ENCODE results near the gene LMBR1L.

The LMBR1L gene

DNA sequence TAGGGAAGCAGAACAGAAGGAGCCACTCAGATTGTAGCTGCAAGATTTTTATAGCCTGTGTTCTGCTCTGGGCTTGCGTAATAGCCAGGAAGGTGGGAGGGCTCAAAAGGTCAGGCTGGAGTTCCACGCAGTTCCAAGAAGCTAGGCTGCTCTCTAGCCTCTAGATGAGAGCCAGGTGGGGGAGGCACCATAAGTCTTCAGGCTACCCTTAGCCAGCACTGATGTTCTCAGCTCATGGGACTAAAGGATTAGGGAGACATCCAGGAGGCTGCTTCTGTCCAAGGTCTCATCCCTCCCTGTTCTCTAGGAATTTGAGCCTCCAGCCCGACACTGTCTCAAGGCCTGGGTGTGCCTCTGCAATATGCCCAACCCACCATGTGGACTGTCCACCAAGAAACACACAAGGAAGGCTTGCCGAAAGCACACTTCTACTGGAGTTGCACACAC is 1.7 kb downstream of the LMBR1L start:
- TF ChIP-seq CEBPB (IDR thresholded peaks at IDR 0.05) (peak; percentile 94), MAX (IDR thresholded peaks at IDR 0.05) (no peak), USF1 (IDR thresholded peaks at IDR 0.05) (no peak)

GRCh38 chr12:49105504-49106084 is 5.1 kb downstream of the LMBR1L start:
- TF ChIP-seq NFIC (IDR thresholded peaks at IDR 0.05): no peak
- no peak for TF ChIP-seq MAX (IDR thresholded peaks at IDR 0.05)
- peak; percentile 51 for TF ChIP-seq CEBPB (IDR thresholded peaks at IDR 0.05)

DNA sequence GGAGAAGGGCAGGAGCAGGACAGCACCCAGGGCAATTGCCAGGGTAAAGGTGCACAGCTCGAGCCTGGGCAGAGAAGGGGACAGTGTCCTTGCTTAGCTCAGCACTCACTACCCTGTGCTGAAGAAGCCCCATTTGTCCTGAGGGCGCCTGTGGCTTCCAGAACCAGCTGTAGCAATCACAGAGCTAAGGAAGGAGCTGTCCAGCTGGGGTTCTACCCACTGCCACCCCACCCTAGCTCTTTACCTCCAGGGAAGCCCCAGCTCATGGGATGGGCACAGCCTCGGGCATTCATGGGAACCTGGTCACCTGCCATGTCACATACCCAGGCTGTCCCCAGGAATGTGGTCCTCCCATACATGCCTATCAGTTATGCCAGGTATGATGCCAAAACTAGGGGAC is 5.8 kb downstream of the LMBR1L start:
- no peak for TF ChIP-seq TEAD4 (IDR thresholded peaks at IDR 0.05)
- no peak for TF ChIP-seq TCF12 (IDR thresholded peaks at IDR 0.05; ENCODE audit: low read depth)
- TF ChIP-seq REST (IDR thresholded peaks at IDR 0.05; ENCODE audit: low read depth): peak; percentile 63; the same call in 1 of the 2 replicates
- no peak for TF ChIP-seq FOXM1 (IDR thresholded peaks at IDR 0.05; ENCODE audit: borderline replicate concordance, low read depth)
- TF ChIP-seq EP300 (IDR thresholded peaks at IDR 0.05; ENCODE audit: borderline replicate concordance): no peak

GRCh38 chr12:49100380-49100779 is 10.3 kb downstream of the LMBR1L start:
- no peak for TF ChIP-seq REST (IDR thresholded peaks at IDR 0.05; ENCODE audit: low read depth)
- no peak for TF ChIP-seq TAF1 (IDR thresholded peaks at IDR 0.05; ENCODE audit: low read depth)
- TF ChIP-seq TEAD4 (IDR thresholded peaks at IDR 0.05): no peak
- no peak for TF ChIP-seq NFIC (IDR thresholded peaks at IDR 0.05)
- TF ChIP-seq MAX (IDR thresholded peaks at IDR 0.05): no peak
- TF ChIP-seq YY1 (IDR thresholded peaks at IDR 0.05; ENCODE audit: low read depth): no peak
- TF ChIP-seq TCF12 (IDR thresholded peaks at IDR 0.05; ENCODE audit: low read depth): no peak

GRCh38 chr12:49098703-49099102 is 11.9 kb downstream of the LMBR1L start:
- TF ChIP-seq MAX (IDR thresholded peaks at IDR 0.05) (no peak), RAD21 (IDR thresholded peaks at IDR 0.05; ENCODE audit: low read depth) (no peak), REST (IDR thresholded peaks at IDR 0.05; ENCODE audit: low read depth) (no peak), NFIC (IDR thresholded peaks at IDR 0.05) (no peak), TAF1 (IDR thresholded peaks at IDR 0.05; ENCODE audit: low read depth) (no peak)

- TF ChIP-seq RAD21 (IDR thresholded peaks at IDR 0.05; ENCODE audit: low read depth) (peak; percentile 71), YY1 (IDR thresholded peaks at IDR 0.05; ENCODE audit: low read depth) (no peak)
Observed at GRCh38 chr12:49098035-49098451, 12.6 kb downstream of the LMBR1L start.

Data from Ishikawa (cell line).